Hippocampal formation (tissue), 2 donors: ENCODE data around the gene ONECUT2.
"Not testable (repeated sequence)": the region's sequence is repeated elsewhere in the genome, so short reads cannot be mapped to it uniquely, and the experiment has no call there.

Experiments used
- DNase-seq, 2 donors: peaks; one replicate each; lab custom pipeline; 2025; lab: John Stamatoyannopoulos, UW

Gene ONECUT2

DNA sequence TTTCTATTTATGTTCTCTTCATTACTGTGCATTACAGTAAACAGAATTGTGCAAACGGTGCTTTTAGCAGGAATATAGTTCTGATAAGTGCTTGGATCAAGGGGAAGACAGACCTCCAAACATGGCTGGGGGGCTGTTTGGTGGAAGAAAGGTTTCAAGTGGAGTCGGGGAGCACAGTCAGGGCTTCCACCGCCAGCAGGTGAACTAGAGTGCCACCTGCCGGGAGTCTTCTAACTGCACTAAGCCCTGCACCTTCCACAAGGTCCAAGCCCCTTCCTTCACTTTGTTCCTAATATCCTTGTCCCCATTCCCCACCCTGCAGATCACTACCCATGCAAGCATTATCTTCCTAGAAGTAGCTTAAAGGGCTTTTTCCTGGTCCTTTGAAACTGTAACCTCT lies 11.1 kb downstream of the ONECUT2 start:
- peak in 1 of 2 donors; percentile 4 for DNase-seq

DNA sequence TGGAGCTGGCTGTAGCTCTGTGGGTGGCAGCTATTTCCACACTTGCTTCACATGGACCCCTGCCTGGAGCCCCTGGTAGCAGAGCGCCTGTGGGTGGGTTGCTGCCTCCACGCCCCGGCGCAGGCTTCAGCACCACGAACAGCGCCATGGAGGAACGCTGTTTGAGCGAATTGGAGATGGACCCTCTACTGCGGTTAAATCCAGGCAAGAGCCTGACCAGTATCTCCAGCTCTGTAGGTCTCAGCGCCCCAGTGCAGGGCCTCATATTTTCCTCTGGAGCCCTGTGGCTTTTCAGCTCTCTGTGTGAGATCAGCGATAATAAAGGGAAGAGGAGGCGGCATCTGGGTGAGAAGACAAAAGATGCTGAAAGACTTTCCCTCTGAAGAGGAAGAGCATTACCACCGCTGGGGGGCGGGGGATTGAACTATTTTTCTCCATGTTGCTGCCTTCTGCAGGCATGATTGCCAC lies 12.0 kb downstream of the ONECUT2 start:
- peak in 1 of 2 donors; percentile 6 for DNase-seq

DNA sequence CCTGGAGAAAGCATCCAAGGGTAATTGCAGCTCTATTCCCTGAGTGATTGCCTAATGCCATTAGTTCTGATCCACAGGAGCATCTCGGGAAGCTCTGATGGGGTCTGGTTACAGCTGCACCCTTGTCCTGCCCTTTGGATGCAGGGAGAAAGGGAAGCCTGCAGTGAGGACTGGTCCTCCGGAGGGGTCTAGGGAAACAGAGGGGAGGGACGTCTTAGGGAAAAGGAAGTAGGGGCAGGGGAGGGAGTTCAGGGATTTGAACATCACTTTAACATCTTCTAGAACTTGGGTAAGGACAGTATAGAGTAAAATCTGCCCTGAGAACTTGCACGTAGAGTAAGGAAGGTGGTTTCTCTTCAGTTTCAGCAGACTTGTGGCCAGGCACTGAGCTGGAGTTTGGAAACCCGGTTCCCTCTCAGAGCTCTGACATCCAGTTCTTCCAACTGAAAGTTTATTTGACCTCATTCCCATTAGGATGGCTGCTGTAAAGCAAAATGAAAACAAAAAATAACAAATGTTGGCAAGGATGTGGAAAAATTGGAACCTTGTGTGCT lies 20.5 kb downstream of the ONECUT2 start:
- DNase-seq: no peak

DNA sequence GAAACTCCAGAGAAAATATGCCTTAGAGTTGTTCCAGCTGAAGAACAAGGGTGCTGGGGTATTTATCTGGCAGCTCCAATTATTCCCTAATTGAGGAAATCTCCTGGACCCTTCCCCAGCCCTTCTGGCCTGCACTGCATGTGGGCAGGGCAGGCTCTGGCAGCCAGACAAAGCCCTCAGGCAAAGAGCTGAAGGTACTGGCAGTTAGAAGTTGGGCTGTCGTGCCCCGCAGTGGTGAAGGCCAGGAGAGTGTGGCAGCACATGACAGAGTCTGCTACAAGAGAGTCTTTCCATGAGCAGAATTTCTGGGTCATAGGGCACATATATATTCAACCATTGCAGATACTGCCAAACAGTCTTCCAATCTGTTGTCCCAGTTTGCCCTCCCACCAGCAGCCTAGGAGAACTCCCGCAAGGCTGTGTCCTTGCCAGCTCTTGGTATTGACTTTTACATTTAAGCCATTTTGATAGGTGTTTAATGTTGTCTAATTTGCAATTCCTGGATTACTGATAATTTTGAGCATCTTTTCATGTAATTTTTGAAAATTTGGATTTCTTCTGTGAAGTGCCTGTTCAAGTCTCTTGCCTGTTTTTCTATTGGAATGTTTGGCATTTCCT lies 26.6 kb downstream of the ONECUT2 start:
- no peak for DNase-seq

DNA sequence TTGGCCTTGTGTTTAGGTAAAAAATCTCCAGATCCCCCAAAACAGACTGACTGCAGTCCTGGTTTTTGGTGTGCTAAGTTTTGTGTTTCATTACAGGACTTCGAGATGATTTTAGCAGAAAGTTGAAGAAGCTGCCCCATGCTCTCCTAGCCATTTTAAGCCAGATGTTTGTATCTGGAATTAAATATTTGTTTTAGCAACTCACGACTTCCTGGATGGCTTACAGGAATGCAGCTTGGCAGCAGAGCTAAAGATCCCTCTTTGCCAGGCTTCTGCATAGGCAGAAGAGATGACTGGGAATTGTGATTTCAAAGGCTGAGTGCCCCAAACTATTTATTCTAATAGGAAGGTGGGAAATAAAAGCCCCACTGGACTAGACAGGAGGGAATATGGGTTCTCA lies 31.1 kb downstream of the ONECUT2 start:
- no peak for DNase-seq

DNA sequence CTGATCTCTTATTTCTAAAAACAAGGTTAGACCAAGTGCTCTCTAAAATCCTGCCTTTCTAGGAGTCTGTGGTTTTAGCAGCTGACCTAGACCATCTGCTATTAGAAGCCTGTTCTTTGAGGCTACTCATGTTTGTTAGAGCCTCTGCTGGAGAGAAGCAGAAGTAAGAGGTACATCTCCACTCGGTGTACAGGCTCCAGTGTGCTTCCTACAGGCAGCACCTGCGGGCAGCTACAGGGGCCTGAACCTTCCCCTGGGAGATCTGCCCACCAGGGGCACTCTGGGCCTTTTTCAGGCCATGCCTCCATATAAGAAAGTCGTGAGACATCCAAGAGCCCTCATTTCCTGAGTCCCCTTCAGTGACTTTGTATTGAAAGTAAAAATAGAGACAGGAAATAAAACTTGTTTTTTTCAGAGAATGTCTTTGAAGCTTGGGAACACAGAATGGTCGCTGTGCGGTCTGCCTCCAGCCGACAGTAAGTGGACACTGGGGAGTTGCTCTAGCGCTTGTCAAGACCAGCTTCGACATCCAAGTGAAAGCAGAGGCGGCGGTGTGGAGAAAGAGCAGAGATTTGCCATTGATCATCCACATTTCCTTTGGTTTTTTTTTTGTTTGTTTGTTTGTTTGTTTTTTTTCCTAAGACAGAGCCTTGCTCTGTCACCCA lies 31.7 kb downstream of the ONECUT2 start:
- no peak for DNase-seq

DNA sequence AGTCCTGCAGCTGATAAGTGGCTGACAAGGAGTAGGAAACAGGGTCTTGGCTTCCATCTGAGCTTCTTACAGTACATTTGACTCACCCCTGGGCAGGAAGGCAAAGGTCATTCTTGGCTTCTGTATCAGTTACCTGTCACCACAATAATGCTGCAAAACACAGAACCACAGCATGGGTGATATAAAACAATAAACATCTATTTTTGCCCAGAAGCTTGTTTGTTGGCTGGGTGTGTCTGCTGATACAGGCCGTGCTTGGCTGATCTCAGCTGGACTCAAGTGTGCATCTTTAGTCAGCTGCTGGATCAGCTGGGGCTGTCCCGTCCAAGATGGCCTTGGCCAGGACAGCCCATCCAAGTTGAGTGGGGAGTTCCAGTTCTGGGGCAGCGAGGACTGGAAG lies 34.7 kb downstream of the ONECUT2 start:
- DNase-seq: no peak

DNA sequence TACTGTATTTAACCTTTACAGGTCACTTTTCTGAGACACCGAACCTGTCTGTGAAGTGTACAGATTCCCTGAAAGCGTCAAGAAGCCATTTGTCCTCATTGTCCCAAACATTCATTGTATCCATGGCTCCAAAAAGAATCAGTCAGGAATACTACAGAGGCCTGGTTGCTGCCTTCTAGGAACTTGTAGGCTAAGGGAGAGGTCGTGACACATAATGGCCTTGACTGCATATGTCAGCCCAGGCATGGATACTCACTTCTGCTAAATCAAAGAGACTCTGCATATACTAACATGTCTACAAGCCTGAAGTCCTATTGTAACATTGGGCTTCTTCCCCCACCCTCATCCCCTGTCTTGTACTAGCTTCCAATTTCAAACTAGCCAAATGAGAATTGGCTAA lies 40.2 kb downstream of the ONECUT2 start:
- DNase-seq: no peak

DNA sequence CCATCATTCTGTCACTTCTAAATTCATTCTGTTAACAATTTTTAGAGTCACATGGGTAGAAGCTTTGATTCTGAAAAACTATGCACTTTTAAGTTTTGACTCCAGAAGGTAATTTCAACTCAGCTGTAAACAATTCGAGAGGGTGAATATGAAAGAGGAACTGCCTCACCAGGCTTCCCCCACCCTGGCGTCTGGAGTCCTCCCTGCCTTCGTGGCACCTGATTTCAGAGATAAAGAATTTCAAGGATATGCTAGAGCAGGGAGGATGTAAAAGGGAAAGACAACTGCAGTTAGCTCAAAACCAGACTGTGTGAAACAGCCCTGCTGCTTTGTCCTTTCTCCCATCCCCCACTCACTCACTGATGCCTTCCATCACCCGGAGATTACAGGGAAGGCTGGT lies 40.7 kb downstream of the ONECUT2 start:
- DNase-seq: no peak

DNA sequence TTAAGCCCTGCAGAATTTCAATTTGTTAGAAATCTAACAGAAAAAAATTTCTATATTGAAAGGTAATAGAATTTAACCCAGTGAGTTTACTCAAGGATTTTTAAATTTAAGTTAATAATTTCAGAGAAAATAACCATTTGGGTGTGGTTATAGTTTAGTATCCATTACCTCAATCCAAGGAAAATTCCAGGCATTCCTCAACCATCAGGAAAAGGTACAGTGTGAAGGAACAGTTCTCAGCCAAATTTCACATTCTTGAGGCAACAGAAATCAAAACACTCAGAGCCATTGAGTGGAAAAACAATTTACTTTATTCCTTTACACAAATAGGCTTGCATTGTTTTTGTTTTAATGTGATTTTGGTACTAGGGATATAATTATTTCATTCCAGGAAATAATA lies 45.6 kb downstream of the ONECUT2 start:
- no peak for DNase-seq

DNA sequence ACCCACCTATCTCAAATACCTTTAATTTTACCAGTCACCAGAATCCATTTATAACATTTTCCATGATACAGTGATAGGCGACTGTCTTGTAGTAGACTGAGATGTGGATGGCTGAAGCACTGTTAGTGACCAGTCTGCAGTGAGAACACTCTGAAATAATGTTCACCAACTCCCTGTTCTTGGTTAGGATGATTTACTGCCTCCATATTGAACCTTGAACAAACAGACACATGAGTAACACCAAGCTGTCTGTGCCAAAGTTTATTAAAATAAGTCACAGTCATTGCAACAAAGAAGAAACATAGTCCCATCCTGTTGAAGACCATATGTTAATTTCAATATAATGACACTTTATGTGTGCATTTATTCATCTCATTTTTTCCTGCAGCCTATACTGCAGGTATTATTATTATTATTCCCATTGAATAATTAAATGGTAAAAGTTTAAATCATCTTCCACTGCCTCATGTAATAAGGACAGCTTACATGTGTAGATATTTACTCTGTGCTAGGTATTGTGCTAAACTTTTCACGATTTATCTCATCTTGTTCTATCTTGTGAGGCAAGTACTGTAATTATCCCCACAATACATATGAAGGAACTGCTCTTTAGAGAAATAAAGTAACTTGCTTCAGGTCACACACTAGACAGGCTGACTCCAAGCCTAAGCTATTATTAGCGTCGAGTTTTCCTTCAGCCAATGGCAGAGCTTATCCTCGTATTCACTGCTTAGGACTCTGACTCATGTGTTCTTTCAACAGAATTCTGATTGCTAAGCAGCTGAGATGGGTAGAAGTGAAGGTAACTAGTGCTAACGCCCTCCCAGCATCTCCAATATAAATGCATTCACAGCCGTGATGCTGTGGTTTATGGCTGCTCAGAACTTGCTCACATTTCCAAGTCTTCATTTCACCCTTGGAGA lies 62.5 kb downstream of the ONECUT2 start:
- DNase-seq: no peak

DNA sequence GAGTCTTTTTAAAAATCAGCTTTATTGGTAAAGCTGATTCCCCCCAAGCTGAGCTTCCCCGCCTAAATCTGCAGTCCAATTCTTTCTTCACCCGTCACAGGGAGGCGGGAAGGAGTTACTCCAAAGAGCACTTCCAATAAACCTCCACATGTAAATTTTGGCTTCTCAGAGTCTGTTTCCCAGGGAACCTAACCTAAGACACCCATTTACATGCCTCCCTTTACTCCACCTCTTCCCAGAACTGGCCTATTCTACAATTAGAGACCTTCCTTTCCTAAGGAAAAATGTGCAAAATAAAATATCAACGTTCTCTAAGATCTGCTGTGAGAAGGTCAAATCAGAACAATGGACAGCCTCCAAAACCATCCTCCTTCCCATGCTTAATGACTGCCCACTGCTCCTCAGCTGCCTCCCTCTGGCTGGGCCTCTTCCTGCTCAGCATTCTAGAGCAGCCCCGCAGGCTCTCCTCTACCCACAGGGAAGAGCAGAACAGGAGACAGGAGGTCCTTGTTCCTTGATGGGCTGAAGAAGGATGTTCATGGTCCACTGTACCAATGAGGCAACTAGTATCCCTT lies 63.6 kb downstream of the ONECUT2 start:
- DNase-seq: no peak

DNA sequence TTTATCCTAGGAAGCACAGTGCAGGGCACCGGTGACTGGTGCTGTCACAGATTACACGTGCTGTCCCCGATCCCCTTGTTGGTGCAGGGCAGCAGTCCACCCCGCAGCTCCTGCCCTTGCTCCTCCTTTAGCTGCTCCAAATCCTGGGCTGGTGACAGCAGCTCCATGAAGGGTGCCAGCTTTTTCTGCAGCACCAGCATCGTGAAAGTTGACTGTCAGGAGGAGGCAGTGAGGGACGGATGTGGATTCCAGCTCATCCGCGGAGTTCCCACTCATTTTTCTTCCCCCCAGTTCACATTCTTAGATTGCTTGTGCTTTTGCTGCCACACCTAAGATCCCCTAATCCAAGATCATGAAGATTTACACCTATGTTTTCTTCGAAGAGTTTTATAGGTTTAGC lies 67.5 kb downstream of the ONECUT2 start:
- no peak for DNase-seq

DNA sequence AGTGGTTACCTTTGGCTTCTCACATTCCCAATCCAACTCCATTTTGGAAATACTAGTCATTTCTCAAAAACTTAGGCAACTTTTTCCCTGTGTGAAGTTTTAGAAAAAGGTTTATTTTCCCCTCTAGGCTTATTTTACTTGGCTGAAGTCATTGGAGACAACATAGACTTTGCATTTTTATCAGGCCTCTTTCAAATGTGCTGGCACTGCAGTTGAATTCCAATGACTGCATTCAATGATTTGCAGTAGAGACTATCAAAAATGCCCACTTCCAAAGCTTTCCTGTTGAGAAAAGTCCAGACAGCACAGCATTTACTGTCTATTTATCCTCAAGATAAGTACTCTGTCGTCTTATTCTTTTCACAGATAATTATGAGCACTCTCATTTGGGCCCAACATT lies 70.1 kb downstream of the ONECUT2 start:
- DNase-seq: no peak

DNA sequence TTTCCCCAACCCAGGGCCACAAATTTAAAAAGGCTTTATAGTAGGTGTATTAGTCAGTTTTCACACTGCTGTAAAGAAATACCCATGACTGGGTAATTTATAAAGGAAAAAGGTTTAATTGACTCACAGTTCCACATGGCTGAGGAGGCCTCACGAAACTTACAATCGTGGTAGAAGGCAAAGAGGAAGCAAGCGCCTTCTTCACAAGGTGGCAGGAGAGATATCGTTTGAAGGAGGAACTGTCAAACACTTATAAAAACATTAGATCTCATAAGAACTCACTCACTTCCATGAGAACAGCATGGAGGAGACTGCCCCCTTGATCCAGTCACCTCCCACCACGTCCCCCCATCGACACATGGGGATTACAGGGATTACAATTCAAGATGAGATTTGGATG lies 80.9 kb downstream of the ONECUT2 start:
- DNase-seq: no peak

DNA sequence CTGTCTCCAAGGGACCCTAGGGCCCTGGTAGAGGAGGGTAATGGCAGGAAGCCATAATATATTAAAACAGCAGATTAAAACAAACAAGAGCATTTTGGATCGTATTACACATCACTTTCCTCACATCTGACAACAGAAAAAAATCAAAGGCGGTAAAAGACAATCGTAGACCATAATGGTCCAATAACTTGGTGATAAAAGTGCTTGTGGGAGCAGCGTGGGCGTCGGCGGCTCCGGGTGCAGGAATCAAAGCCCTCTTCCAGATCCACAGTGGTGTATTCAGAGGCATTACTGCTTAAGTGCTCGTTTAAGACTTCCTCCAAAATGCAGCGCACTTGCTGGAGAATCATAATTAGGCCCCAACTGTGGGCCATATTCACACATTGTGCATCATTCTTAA lies 83.4 kb downstream of the ONECUT2 start:
- no peak for DNase-seq

DNA sequence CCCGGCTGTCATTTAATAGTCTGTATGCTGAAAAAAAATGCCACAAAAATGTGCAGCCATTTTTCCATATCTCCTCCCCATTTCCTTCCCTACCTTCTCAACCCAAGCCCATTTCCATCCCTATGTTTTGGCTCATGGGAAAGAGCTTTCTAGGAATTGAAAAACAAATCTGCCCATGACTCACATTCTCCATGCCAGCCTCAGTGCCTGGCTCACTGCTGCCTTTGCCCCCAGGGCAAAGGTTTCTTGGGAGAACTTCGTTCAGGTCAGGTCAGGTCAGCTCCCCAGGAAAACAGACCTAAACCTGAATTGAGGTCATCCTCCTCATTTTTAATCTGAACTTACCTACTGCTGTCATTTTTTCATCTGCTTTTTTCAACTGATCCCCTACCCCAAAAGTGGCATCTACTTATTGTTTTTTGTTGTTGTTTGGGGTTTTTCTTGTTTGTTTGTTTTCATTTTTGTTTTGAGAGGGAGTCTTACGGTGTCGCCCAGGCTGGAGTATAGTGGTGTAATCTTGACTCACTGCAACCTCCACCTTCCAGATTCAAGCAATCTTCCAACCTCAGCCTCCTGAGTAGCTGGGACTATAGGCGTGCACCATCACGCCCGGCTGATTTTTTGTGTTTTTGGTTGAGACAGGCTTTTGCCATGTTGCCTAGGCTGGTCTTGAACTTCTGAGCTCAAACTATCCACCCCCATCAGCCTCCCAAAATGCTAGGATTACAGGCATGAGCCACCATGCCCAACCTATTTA lies 84.7 kb downstream of the ONECUT2 start:
- no peak for DNase-seq

DNA sequence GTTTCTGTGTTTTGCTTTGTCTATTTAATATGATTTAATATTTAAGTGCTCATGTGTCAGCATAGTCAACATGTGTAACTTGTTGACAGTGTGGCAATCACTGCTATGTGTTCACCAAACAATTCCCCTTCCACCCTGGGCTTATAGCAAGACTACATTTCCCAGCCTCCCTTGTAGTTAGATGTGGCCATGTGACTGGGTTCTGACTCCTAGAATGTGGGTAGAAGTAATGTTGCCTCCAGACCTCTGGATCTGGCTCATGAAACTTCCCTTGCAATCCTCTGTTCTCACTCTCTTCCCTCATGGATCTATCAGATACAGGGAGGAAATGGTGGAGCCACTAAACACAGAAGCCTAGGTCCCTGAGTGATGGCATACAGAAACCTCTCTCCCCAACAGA lies 87.2 kb downstream of the ONECUT2 start:
- not testable (repeated sequence) for DNase-seq

DNA sequence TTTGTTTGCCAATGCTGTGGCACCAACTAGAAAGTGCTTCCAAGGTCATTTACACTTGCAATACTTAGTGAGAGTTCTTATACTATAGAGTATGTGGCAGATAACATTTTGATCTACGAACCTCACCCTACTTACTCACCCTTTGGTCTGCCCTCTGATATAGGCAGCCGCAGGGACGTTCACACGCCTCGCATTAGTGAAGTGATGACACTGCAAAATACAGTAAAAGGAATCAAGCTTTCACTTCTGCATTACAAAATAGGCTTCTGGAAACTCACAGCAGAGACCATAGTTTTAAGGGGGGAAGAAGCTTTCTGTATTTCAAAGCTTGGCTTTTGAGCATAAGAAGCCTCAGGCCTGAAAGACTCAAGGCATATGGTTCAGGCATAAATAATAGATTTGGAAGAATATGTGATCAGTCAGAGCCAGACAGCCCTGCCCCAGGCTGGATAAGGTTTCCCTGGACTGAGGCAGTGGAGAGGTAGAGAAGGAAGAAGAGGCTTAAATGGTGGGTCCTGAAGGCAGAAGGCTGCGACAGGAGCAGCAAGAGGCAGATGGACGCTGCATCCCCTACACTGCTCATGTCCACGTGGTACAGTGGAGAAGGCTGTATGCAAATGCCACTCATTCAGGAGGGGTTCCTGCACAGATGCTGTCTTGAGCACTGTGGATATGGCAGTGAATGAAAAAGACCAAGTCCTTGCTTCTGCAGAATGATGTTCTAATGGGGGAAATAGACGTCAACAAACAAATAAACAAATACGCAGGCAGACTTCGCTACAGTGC lies 88.2 kb downstream of the ONECUT2 start:
- no peak for DNase-seq

DNA sequence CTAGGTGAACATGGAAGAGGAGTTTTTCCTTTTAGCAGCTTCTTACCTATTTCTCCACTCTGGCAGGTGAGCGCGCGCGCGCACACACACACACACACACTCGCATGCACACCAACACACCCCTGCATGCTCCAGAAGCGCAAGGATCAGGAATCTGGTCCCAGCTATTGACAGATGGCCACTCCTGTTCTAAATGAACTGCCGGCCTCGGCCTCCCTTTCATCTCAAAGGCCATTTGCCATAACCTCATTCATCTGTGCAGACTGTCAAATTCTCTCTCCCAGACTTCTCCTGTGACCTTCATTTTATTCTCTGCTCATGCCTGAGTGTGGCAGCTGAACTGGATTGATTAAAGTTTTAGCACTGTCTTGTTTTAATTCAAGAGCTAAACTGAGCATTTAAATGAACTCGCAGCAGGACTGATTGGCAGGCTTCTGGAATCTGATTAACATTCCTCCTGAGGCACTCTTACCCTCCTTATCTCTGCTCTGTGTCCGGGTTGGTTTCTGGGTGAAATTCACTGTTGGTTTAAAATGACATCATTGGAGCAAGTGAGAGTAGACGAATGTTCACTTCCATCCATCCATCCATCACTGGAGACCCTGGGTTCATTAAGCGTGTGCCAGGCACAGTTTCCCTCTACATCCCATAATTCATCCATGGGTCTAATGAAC lies 92.5 kb downstream of the ONECUT2 start:
- no peak for DNase-seq
